ENCODE data around the gene HDAC3. TPM values are rescaled to one million over a fixed set of nuclear protein-coding genes. Genes with fewer than 3 reads are reported as not detected.
A peak's percentile ranks its signal among the peaks of the same experiment; 100 is the strongest.
"Not testable (repeated sequence)": the region's sequence is repeated elsewhere in the genome, so short reads cannot be mapped to it uniquely, and the experiment has no call there.

HDAC3 gene
- total RNA-seq, 1 donor from 2014 or later = 84.9 TPM

DNA sequence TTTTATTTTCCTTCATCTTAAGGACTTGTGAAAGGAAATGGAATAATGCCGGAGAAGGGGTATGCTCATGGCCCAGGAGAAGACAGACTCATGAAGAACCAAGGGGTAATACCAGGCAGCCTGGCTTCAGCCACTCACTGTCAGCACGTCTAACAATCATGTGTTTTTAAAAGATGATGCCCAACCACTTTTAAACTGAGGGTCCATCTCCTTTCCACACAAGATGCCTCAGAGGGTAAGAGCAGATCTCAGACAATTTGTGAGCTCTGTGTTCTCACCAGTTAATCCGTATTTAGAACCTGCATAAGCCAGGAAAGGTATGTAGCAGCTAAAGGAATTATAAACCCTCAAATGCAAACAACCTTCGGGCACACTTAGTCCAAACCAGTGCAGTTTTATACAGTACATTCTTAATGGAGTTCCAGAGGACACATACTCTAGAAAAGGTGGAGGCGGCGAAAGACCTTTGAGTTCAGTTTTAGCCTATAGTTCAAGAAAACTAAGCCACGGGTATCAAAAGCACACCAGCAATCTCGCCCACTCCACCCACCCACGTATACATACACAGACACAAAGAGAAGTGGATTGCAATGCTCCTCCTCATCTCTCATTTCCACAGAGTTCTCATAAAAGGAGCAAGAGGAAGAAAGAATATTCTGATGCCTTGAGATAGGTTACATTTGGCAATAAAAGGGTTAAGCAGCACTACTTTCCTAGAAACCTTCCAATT lies 20.5 kb downstream of the HDAC3 start:
- Mint-ChIP-seq H3K36me3 (ENCODE audit: low read depth, unreplicated experiment) (peaks cover 8% of the 10 kb centered on the region), H3K27ac (ENCODE audit: unreplicated experiment) (peak overlapping the region; percentile 96), H3K27me3 (ENCODE audit: unreplicated experiment) (peaks cover 1% of the 10 kb centered on the region), H3K4me1 (ENCODE audit: unreplicated experiment) (peaks cover 57% of the 10 kb centered on the region), H3K4me3 (ENCODE audit: unreplicated experiment) (peak overlapping the region; percentile 75), H3K9me3 (ENCODE audit: unreplicated experiment) (no peaks in the 10 kb centered on the region)
- DNase-seq (ENCODE audit: low spot score) = no peak
- TF ChIP-seq, protein P1, sequence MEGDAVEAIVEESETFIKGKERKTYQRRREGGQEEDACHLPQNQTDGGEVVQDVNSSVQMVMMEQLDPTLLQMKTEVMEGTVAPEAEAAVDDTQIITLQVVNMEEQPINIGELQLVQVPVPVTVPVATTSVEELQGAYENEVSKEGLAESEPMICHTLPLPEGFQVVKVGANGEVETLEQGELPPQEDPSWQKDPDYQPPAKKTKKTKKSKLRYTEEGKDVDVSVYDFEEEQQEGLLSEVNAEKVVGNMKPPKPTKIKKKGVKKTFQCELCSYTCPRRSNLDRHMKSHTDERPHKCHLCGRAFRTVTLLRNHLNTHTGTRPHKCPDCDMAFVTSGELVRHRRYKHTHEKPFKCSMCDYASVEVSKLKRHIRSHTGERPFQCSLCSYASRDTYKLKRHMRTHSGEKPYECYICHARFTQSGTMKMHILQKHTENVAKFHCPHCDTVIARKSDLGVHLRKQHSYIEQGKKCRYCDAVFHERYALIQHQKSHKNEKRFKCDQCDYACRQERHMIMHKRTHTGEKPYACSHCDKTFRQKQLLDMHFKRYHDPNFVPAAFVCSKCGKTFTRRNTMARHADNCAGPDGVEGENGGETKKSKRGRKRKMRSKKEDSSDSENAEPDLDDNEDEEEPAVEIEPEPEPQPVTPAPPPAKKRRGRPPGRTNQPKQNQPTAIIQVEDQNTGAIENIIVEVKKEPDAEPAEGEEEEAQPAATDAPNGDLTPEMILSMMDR (IDR thresholded peaks at IDR 0.05; ENCODE audit: unreplicated experiment) = no peak

DNA sequence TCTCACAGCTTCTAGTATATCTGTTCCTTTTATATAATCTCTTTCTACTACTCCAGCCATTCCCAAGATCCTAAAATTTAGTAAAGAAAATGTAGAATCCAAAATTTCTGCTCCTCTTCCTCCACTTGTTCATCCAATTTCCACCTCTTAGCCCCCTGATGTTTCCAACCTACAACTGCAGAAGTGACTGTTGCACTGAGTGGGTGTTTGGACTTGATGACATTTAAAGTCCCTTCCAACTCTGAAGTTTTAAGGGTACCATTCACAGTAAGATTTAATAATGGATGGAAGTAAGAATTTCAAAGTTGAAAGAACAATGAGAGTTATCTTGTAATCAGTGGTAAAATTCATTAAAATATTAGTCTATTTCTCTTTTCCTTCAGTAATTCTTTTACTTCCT lies 23.3 kb downstream of the HDAC3 start:
- peaks cover 9% of the 10 kb centered on the region for H3K36me3 Mint-ChIP-seq (ENCODE audit: low read depth, unreplicated experiment)
- H3K27ac Mint-ChIP-seq (ENCODE audit: unreplicated experiment) = no peak overlapping the region
- H3K27me3 Mint-ChIP-seq (ENCODE audit: unreplicated experiment) = peaks cover 1% of the 10 kb centered on the region
- DNase-seq (ENCODE audit: low spot score) = no peak
- peaks cover 59% of the 10 kb centered on the region for H3K4me1 Mint-ChIP-seq (ENCODE audit: unreplicated experiment)
- TF ChIP-seq, protein P1 (IDR thresholded peaks at IDR 0.05; ENCODE audit: unreplicated experiment) = no peak
- no peaks in the 10 kb centered on the region for H3K9me3 Mint-ChIP-seq (ENCODE audit: unreplicated experiment)
- no peak overlapping the region for H3K4me3 Mint-ChIP-seq (ENCODE audit: unreplicated experiment)

DNA sequence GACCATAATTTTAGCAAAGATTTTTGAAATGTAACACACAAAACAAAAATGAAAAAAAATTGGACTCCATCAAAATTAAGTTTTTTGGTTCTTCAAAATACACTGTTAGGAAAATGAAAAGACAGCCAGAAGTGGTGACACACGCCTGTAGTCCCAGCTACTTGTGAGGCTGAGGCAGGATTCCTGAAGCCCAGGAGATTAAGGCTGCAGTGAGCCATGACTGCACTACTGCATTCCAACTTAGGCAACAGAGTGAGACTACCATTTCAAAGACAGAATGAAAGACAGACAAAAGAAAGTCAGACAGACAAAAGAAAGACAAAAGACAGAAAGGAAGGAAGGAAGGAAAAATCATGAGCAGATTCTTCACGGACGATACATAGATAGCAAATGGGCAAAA lies 25.4 kb downstream of the HDAC3 start:
- Mint-ChIP-seq H3K4me1 (ENCODE audit: unreplicated experiment) (peaks cover 43% of the 10 kb centered on the region), H3K27ac (ENCODE audit: unreplicated experiment) (peak overlapping the region; percentile 1)
- TF ChIP-seq, protein P1 (IDR thresholded peaks at IDR 0.05; ENCODE audit: unreplicated experiment) = no peak

DNA sequence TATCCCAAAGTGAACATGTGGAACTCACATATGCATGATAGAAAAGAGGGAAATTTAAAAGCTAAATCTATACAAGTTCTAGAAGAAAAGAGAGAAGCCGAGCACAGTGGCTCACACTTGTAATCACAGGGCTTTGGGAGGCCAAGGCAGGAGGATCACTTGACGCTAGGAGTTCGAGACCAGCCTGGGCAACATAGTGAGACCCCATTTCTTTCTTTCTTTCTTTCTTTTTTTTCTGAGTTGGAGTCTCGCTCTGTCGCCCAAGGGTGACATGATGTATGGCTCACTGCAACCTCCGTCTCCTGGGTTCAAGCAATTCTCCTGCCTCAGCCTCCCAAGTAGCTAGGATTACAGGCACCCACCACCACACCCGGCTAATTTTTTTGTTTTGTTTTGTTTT lies 26.7 kb downstream of the HDAC3 start:
- not testable (repeated sequence) for H3K9me3 Mint-ChIP-seq (ENCODE audit: unreplicated experiment); DNase-seq (ENCODE audit: low spot score); H3K27me3 Mint-ChIP-seq (ENCODE audit: unreplicated experiment); H3K4me3 Mint-ChIP-seq (ENCODE audit: unreplicated experiment)
- H3K27ac Mint-ChIP-seq (ENCODE audit: unreplicated experiment) = peak overlapping the region; percentile 70
- peaks cover 47% of the 10 kb centered on the region for H3K4me1 Mint-ChIP-seq (ENCODE audit: unreplicated experiment)
- H3K36me3 Mint-ChIP-seq (ENCODE audit: low read depth, unreplicated experiment) = peaks cover 12% of the 10 kb centered on the region

More for the DNA sequence above, 25.4 kb downstream of the HDAC3 start:
- Mint-ChIP-seq H3K27me3 (ENCODE audit: unreplicated experiment) (no peaks in the 10 kb centered on the region), H3K9me3 (ENCODE audit: unreplicated experiment) (no peaks in the 10 kb centered on the region), H3K4me3 (ENCODE audit: unreplicated experiment) (no peak overlapping the region), H3K36me3 (ENCODE audit: low read depth, unreplicated experiment) (peaks cover 9% of the 10 kb centered on the region)
- DNase-seq (ENCODE audit: low spot score) = no peak

DNA sequence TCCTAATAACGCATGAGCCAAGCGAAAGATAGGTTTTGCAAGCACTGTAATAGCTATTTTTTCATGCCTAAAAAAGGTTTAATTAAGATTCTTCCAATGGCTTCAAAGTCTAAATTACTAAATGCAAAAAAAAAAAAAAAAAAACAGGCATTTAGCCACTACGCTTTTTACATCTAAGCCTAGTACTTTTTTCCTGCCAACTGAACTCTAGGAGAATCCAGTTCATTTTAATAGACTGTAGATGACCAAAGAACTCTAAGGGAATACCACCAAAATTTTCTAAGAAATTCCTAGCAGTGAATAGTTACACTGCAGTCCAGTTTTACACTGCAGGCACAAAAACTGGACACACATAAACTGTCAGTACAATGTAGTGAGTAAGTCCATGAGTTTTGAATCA lies 27.6 kb downstream of the HDAC3 start:
- H3K4me3 Mint-ChIP-seq (ENCODE audit: unreplicated experiment) = no peak overlapping the region

More for the DNA sequence above, 27.6 kb downstream of the HDAC3 start:
- no peaks in the 10 kb centered on the region for H3K9me3 Mint-ChIP-seq (ENCODE audit: unreplicated experiment)
- no peak for DNase-seq (ENCODE audit: low spot score)
- no peak overlapping the region for H3K27ac Mint-ChIP-seq (ENCODE audit: unreplicated experiment)
- peaks cover 2% of the 10 kb centered on the region for H3K27me3 Mint-ChIP-seq (ENCODE audit: unreplicated experiment)
- H3K4me1 Mint-ChIP-seq (ENCODE audit: unreplicated experiment) = peaks cover 51% of the 10 kb centered on the region
- TF ChIP-seq, protein P1 (IDR thresholded peaks at IDR 0.05; ENCODE audit: unreplicated experiment) = no peak
- H3K36me3 Mint-ChIP-seq (ENCODE audit: low read depth, unreplicated experiment) = peaks cover 12% of the 10 kb centered on the region

All from endothelial cell (in vitro differentiated cells).